Testis (tissue), 3 donors: ENCODE data around the gene MVD. TPM values are rescaled to one million over a fixed set of nuclear protein-coding genes. Genes with fewer than 3 reads are reported as not detected.

Source experiments
- DNase-seq: peaks from one replicate; pipeline ENCODE4 v3.0.0-alpha.2; 2019
- H3K27ac ChIP-seq, 2 donors: fragments of 200-600 bp; sonication (generic); one replicate each; pipeline ENCODE4 v1.5.1; 2019
- H3K27me3 ChIP-seq: fragments of 200-600 bp; sonication (generic); one replicate; pipeline ENCODE4 v1.5.1; 2019
- H3K36me3 ChIP-seq: fragments of 200-600 bp; sonication (generic); one replicate; pipeline ENCODE4 v1.5.1; 2017; ENCODE audit warnings: low read depth; ENCODE audit errors: missing control alignments
- H3K4me1 ChIP-seq: fragments of 200-600 bp; sonication (generic); one replicate; pipeline ENCODE4 v1.5.1; 2019
- H3K4me3 ChIP-seq, 2 donors: fragments of 200-600 bp; sonication (generic); one replicate each; pipeline ENCODE4 v1.5.1; 2017 to 2019
- H3K9me3 ChIP-seq: fragments of 200-600 bp; sonication (generic); one replicate; pipeline ENCODE4 v1.5.1; 2017
- POLR2A ChIP-seq: fragments of 450-650 bp; IDR thresholded peaks from one replicate; pipeline ENCODE4 v1.6.1; 2017; ENCODE audit warnings: antibody characterized with exemption, mild to moderate bottlenecking, moderate library complexity
- WGBS, 2 donors: methylation state at CpG; one replicate each; pipeline ENCODE4 v1.1.5; 2018; 5-methylcytosine and 5-hydroxymethylcytosine counted together
- intact Hi-C: fragments of 100-400 bp; cut with DNase I; formaldehyde crosslinking; loops from one replicate; pipeline ENCODE4 v1.15.1; 2023; ENCODE audit warnings: low total_unique reads
- polyA plus RNA-seq: library from polyadenylated mRNA; stranded (reverse); fragments of 350-450 nt; fragmentation: Illumina TruSeq; extraction: RNeasy Lipid Tissue Mini Kit (QIAGEN cat#74804); gene quantifications from one replicate; pipeline ENCODE4 v1.2.3, GENCODE V29; 2014; ENCODE audit warnings: low read depth, low replicate concordance; ENCODE audit not compliant: insufficient read depth
- total RNA-seq, 2 donors: library from RNA; depleted of rRNA; stranded (reverse); fragments of >200 nt; gene quantifications; one replicate each; pipeline ENCODE4 v1.2.3, GENCODE V29; 2016
- TF ChIP-seq, protein P1 (sequence below), 3 experiments: fragments of 450-650 bp in 2 of 3; fragments of 200-600 bp in 1 of 3; sonication (generic) in 1 of 3; IDR thresholded peaks; one replicate each; pipeline ENCODE4 v1.5.1; 2016 to 2019; ENCODE audit warnings: antibody characterized with exemption in 3 of 3, mild to moderate bottlenecking in 2 of 3, moderate library complexity in 1 of 3

Gene MVD
- total and polyA plus RNA-seq, 3 donors from 2014 or later, result 46.6 to 100 (median 56.1) TPM

DNA sequence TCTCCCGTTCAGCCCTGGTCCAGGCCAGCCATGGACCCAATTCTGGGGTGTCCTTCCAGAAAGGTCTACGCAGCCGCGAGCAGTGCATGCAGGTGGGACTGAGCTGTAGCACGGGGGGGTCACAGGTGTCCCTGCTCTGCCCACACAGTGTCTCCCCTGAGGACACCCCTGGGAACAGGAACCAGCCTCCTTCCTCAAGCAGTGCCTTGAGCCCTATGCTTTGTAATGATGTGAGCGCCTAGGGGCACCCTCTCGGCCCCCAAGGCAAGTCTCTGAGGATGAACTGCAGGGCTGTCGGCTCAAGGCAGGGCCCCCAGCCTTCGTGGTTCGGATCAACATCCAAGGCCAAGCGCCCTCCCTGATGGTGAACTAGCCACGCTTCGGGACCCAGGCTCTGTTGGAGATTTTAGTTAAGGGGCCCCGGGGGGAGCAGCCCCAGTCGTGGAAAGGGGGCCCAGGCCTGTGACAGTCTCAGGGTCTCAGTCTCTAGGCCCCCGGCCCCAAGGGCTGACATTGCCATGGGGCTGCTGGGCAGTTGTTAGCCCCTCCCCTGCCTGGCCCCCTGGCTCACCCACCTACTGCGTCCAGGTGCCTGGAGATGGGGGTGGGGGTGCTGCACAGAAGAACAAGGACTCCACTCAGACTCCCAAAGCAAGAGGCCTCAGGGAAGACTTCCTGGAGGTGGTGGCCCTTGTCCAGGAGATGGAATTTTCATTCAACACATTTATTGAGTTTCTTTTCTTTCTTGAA lies 22.2 kb downstream of the MVD start:
- intact Hi-C loops, result no loop called here
- WGBS, 2 donors, result 69 to 70% methylated on average over 5 to 17 of the region's 17 CpGs
- no peak overlapping the region for H3K27ac ChIP-seq
- TF ChIP-seq, protein P1, sequence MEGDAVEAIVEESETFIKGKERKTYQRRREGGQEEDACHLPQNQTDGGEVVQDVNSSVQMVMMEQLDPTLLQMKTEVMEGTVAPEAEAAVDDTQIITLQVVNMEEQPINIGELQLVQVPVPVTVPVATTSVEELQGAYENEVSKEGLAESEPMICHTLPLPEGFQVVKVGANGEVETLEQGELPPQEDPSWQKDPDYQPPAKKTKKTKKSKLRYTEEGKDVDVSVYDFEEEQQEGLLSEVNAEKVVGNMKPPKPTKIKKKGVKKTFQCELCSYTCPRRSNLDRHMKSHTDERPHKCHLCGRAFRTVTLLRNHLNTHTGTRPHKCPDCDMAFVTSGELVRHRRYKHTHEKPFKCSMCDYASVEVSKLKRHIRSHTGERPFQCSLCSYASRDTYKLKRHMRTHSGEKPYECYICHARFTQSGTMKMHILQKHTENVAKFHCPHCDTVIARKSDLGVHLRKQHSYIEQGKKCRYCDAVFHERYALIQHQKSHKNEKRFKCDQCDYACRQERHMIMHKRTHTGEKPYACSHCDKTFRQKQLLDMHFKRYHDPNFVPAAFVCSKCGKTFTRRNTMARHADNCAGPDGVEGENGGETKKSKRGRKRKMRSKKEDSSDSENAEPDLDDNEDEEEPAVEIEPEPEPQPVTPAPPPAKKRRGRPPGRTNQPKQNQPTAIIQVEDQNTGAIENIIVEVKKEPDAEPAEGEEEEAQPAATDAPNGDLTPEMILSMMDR (IDR thresholded peaks at IDR 0.05), result no peak
- no peak for TF ChIP-seq POLR2A
- H3K4me3 ChIP-seq, result no peak overlapping the region
- H3K4me1 ChIP-seq, result no peaks in the 10 kb centered on the region
- no peaks in the 10 kb centered on the region for H3K9me3 ChIP-seq
- no peaks in the 10 kb centered on the region for H3K27me3 ChIP-seq
- no peak for DNase-seq
- H3K36me3 ChIP-seq, result no peaks in the 10 kb centered on the region

DNA sequence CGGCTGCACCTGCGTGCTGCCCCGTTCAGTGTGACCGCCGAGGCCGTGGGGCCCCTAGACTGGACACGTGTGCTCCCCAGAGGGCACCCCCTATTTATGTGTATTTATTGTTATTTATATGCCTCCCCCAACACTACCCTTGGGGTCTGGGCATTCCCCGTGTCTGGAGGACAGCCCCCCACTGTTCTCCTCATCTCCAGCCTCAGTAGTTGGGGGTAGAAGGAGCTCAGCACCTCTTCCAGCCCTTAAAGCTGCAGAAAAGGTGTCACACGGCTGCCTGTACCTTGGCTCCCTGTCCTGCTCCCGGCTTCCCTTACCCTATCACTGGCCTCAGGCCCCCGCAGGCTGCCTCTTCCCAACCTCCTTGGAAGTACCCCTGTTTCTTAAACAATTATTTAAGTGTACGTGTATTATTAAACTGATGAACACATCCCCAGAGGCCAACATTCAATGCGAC lies 22.8 kb downstream of the MVD start:
- H3K9me3 ChIP-seq, result no peaks in the 10 kb centered on the region
- H3K27me3 ChIP-seq, result no peaks in the 10 kb centered on the region
- H3K4me3 ChIP-seq, result no peak overlapping the region
- no peaks in the 10 kb centered on the region for H3K36me3 ChIP-seq
- intact Hi-C loops, result no loop called here
- 65 to 68% methylated on average over 13 of the region's 13 CpGs for WGBS, 2 donors
- no peak for DNase-seq
- no peaks in the 10 kb centered on the region for H3K4me1 ChIP-seq
- H3K27ac ChIP-seq, result no peak overlapping the region
- TF ChIP-seq, protein P1 (IDR thresholded peaks at IDR 0.05), result no peak
- TF ChIP-seq POLR2A, result no peak

DNA sequence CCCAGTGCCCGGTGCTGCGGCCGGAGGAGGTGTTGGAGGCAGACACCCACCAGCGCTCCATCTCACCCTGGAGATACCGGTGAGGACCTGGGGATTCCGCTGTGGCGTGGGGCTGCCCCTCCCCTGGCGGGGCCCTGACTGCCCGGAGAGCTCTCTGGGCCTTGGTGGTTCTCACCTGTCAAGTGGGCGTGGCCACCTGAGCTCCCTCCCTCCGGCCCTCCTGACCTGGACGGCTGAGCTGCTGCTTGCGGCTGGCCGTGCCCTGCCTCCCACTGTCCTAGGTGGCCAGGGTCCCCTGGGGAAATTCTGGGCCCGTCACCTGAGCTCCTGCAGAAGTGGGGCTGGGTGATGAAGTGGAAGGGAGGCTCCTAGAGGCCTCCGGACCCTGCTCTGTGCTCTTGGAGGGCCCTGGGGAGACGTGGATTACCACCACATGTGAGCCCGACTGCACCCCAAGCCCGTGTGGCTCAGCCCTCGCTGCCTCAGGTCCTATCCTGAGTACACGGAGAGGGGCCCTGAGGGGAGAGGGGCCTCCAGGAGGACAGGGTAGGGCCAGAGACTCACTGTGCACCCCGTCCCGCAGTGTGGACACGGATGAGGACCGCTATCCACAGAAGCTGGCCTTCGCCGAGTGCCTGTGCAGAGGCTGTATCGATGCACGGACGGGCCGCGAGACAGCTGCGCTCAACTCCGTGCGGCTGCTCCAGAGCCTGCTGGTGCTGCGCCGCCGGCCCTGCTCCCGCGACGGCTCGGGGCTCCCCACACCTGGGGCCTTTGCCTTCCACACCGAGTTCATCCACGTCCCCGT lies 23.5 kb downstream of the MVD start:
- intact Hi-C loops, result no loop called here
- 56 to 68% methylated on average over 26 to 41 of the region's 45 CpGs for WGBS, 2 donors
- Histone ChIP-seq H3K4me1 (no peaks in the 10 kb centered on the region), H3K9me3 (no peaks in the 10 kb centered on the region), H3K36me3 (no peaks in the 10 kb centered on the region), H3K27ac (no peak overlapping the region), H3K4me3 (no peak overlapping the region), H3K27me3 (no peaks in the 10 kb centered on the region)
- DNase-seq, result no peak
- TF ChIP-seq, protein P1 (IDR thresholded peaks at IDR 0.05), result no peak
- TF ChIP-seq POLR2A, result no peak

DNA sequence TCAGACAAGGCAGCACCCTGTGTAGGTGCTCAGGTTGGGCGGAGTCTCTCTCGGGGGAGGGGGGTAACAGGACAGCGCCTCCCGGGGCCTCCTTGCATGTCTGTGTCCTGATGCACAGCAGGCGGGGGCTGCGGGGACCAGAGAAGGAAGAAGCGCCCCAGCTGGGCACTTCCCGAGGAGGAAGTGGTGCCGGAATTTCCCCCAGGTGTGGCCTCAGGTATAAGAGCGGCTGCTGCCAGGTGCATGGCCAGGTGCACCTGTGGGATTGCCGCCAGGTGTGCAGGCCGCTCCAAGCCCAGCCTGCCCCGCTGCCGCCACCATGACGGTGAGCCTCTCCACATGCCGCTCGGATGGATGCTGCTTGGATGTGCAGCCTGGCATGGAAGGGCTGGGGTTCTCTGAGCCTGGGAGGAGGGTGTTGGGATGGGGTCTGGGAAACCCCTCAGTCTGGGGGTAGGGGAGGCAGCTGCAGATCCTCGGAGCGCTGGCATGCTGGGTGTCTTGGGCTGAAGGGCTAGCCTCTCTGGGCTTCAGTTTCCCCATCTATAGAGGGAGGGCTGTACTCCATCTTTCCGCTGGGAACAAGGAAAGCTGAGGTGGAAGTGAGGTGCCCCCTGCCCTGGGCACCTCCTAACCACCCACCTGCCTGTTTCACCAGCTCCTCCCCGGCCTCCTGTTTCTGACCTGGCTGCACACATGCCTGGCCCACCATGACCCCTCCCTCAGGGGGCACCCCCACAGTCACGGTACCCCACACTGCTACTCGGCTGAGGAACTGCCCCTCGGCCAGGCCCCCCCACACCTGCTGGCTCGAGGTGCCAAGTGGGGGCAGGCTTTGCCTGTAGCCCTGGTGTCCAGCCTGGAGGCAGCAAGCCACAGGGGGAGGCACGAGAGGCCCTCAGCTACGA lies 24.3 kb downstream of the MVD start, which contains the start of gene IL17C:
IL17C (plus strand) TSS at position 250 of the 908 bp plus-strand sequence; CDS start at position 320, 70 bp downstream.
- intact Hi-C loops, result no loop called here

More for the DNA sequence above, 24.3 kb downstream of the MVD start, which contains the start of gene IL17C:
- H3K27ac ChIP-seq, result no peak within 1 kb of the TSS
- no peaks in the 10 kb centered on the region for H3K9me3 ChIP-seq
- no peak for TF ChIP-seq POLR2A
- TF ChIP-seq, protein P1 (IDR thresholded peaks at IDR 0.05), result no peak
- 58 to 68% methylated on average over 16 to 25 of the region's 27 CpGs for WGBS, 2 donors
- H3K27me3 ChIP-seq, result no peaks in the 10 kb centered on the region
- H3K4me3 ChIP-seq, result no peak within 1 kb of the TSS
- H3K36me3 ChIP-seq, result no peaks in the 10 kb centered on the region
- no peak for DNase-seq
- no peaks in the 10 kb centered on the region for H3K4me1 ChIP-seq
